ENCODE measurements around the gene TEX19. TPM values are rescaled to one million over a fixed set of nuclear protein-coding genes. Genes with fewer than 3 reads are reported as not detected.

Gene TEX19
- total and polyA plus RNA-seq, 9 of the 15 experiments (the other 6 are each of a cell fraction or from before 2014, with no cell fraction given), result 0.10 to 4.9 (median 1.9) TPM

- peaks cover 43 to 74% of the 10 kb centered on the region in 2 experiments for H3K4me1 ChIP-seq (replicated peaks in 1 of 2; ENCODE audit: control insufficient read depth in 2 of 2, insufficient read depth in 2 of 2, low read length in 2 of 2)
- peak overlapping the region; percentile 87 for H3K27ac ChIP-seq (ENCODE audit: extremely low read depth, low read depth, low read length)
- no peaks in the 10 kb centered on the region for H3K27me3 ChIP-seq (ENCODE audit: control insufficient read depth in 2 of 2, insufficient read depth in 2 of 2, low read length in 2 of 2)
- no TSS peak for BruUV-seq (replicated peaks)
- no peaks in the 10 kb centered on the region; the same call in 2 of the 3 replicates for H3K79me2 ChIP-seq (ENCODE audit: control insufficient read depth, insufficient read depth, low read length)
- no peaks in the 10 kb centered on the region for H3K9me1 ChIP-seq (ENCODE audit: control insufficient read depth, insufficient read depth, low read length)
- TF ChIP-seq, protein P1, sequence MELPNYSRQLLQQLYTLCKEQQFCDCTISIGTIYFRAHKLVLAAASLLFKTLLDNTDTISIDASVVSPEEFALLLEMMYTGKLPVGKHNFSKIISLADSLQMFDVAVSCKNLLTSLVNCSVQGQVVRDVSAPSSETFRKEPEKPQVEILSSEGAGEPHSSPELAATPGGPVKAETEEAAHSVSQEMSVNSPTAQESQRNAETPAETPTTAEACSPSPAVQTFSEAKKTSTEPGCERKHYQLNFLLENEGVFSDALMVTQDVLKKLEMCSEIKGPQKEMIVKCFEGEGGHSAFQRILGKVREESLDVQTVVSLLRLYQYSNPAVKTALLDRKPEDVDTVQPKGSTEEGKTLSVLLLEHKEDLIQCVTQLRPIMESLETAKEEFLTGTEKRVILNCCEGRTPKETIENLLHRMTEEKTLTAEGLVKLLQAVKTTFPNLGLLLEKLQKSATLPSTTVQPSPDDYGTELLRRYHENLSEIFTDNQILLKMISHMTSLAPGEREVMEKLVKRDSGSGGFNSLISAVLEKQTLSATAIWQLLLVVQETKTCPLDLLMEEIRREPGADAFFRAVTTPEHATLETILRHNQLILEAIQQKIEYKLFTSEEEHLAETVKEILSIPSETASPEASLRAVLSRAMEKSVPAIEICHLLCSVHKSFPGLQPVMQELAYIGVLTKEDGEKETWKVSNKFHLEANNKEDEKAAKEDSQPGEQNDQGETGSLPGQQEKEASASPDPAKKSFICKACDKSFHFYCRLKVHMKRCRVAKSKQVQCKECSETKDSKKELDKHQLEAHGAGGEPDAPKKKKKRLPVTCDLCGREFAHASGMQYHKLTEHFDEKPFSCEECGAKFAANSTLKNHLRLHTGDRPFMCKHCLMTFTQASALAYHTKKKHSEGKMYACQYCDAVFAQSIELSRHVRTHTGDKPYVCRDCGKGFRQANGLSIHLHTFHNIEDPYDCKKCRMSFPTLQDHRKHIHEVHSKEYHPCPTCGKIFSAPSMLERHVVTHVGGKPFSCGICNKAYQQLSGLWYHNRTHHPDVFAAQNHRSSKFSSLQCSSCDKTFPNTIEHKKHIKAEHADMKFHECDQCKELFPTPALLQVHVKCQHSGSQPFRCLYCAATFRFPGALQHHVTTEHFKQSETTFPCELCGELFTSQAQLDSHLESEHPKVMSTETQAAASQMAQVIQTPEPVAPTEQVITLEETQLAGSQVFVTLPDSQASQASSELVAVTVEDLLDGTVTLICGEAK (IDR thresholded peaks at IDR 0.05), result 0 out of 2 replicates have a peak, but pooled peaks have one; percentile 20
- TF ChIP-seq, protein P1 (CRISPR knock-in tag; IDR thresholded peaks at IDR 0.05), result no peak
- TF ChIP-seq SIN3A (IDR thresholded peaks at IDR 0.05; ENCODE audit: borderline replicate concordance in 2 of 2, control insufficient read depth in 1 of 2, low read depth in 2 of 2, low read length in 2 of 2) (no peak), ZNF12 (CRISPR knock-in tag; IDR thresholded peaks at IDR 0.05) (0 out of 2 replicates have a peak, but pooled peaks have one; percentile 34), NR1H2 (CRISPR knock-in tag; IDR thresholded peaks at IDR 0.05) (0 out of 2 replicates have a peak, but pooled peaks have one; percentile 16), TEAD1 (CRISPR knock-in tag; IDR thresholded peaks at IDR 0.05) (0 out of 4 replicates have a peak, but pooled peaks of 1 of the 2 experiments have one; percentile 1), NELFE (IDR thresholded peaks at IDR 0.05; ENCODE audit: insufficient read depth, insufficient read length) (no peak)
- H3K4me2 ChIP-seq (ENCODE audit: insufficient read depth, low read length), result peak overlapping the region; percentile 75
- ATAC-seq, result no peak
- in situ Hi-C loops (cut with MboI) (no loop called here), intact Hi-C loops (cut with micrococcal nuclease) (loop anchor here (5.0 to 10.0 kb wide), 3 partner anchors 48 to 305 kb away; partner anchors contain the start of genes DCXR and RAC3)
- H2AFZ ChIP-seq (ENCODE audit: low read depth, low read length), result peak overlapping the region; percentile 81
- WGBS (ENCODE audit: insufficient coverage, low coverage, missing lambda C conversion rate), result 34% methylated on average over 5 of the region's 10 CpGs
- H3K9me3 ChIP-seq (replicated peaks; ENCODE audit: control insufficient read depth, insufficient read depth, low read depth, low read length), result peaks cover 4% of the 10 kb centered on the region
- ChIA-PET CTCF (ENCODE audit: low intra/inter-chr PET ratio) (no interaction called here), POLR2A (interaction anchor here (0.6 to 1.0 kb wide), 2 partner anchors 48 to 196 kb away, joined by 4 to 6 read pairs; no protein-coding TSS in a partner anchor)
- DNase-seq (ENCODE audit: extremely low read depth in 1 of 4, low spot score in 3 of 4), result no peak
- H3K36me3 ChIP-seq (ENCODE audit: control insufficient read depth, insufficient read depth, low read length), result no peaks in the 10 kb centered on the region
- peak overlapping the region; percentile 72 to 80 for H3K9ac ChIP-seq (ENCODE audit: insufficient read depth in 1 of 2, low read depth in 2 of 2, low read length in 2 of 2)
- FAIRE-seq, result no peak
- no peaks in the 10 kb centered on the region for H4K20me1 ChIP-seq (replicated peaks; ENCODE audit: control insufficient read depth, insufficient read depth, low read length)
- H3K4me3 ChIP-seq, result peak overlapping the region; percentile 13; the same call in 1 of the 2 replicates
Observed at GRCh38 chr17:82339634-82340580, 19.1 kb upstream of the TEX19 start.
